HepG2 (cell line): ENCODE results near the gene ZNF396. TPM values are rescaled to one million over a fixed set of nuclear protein-coding genes. Genes with fewer than 3 reads are reported as not detected.
A peak's percentile ranks its signal among the peaks of the same experiment; 100 is the strongest.

Experiments
- ELF1 ChIP-seq: sonication (generic); formaldehyde crosslinking; IDR thresholded peaks from 2 replicates; pipeline ENCODE4 v1.4.0; 2020; ENCODE audit warnings: missing genetic modification reagents
- HOXA3 ChIP-seq: sonication (generic); formaldehyde crosslinking; IDR thresholded peaks from 2 replicates; pipeline ENCODE4 v1.5.0; 2020; ENCODE audit warnings: missing genetic modification reagents
- KLF12 ChIP-seq: sonication (generic); formaldehyde crosslinking; IDR thresholded peaks from 2 replicates; pipeline ENCODE4 v1.4.0; 2020; ENCODE audit warnings: missing genetic modification reagents, borderline replicate concordance
- MAFF ChIP-seq: IDR thresholded peaks from 2 replicates; pipeline ENCODE4 v1.6.1; 2011; ENCODE audit warnings: low read depth, low read length, improper control_type of control experiment
- MED13 ChIP-seq: sonication (generic); formaldehyde crosslinking; IDR thresholded peaks from 2 replicates; pipeline ENCODE4 v1.5.0; 2020; ENCODE audit warnings: missing genetic modification reagents
- NFIC ChIP-seq: IDR thresholded peaks from 2 replicates; pipeline ENCODE4 v1.6.1; 2012; ENCODE audit warnings: mild to moderate bottlenecking, low read length, inconsistent platforms
- POLR2AphosphoS2 ChIP-seq: IDR thresholded peaks from 2 replicates; pipeline ENCODE4 v1.6.1; 2011; ENCODE audit warnings: low read depth, low read length, improper control_type of control experiment
- SOX13 ChIP-seq, 3 experiments: fragments of 450-650 bp in 1 of 3; sonication (generic) in 1 of 3; formaldehyde crosslinking in 1 of 3; IDR thresholded peaks in 2 of 3; conservative IDR thresholded peaks in 1 of 3; 2 replicates each; pipeline versions ENCODE4 v1.5.0 to v1.6.1; 2016 to 2020; ENCODE audit warnings: antibody characterized with exemption in 1 of 3, mild to moderate bottlenecking in 1 of 3, missing compliant biosample characterization in 1 of 3, missing genetic modification reagents in 1 of 3, moderate library complexity in 1 of 3
- TEF ChIP-seq: sonication (generic); formaldehyde crosslinking; IDR thresholded peaks from 2 replicates; pipeline ENCODE4 v1.5.0; 2020; ENCODE audit warnings: missing genetic modification reagents
- TOE1 ChIP-seq: sonication (generic); formaldehyde crosslinking; IDR thresholded peaks from 2 replicates; pipeline ENCODE4 v1.4.0; 2020; ENCODE audit warnings: mild to moderate bottlenecking, missing genetic modification reagents
- ZGPAT ChIP-seq: IDR thresholded peaks from 2 replicates; pipeline ENCODE4 v1.6.1; 2016; ENCODE audit warnings: mild to moderate bottlenecking
- ZNF101 ChIP-seq: sonication (generic); formaldehyde crosslinking; IDR thresholded peaks from 2 replicates; pipeline ENCODE4 v1.4.0; 2020; ENCODE audit warnings: mild to moderate bottlenecking, low read depth, missing genetic modification reagents, borderline replicate concordance
- ZNF232 ChIP-seq: sonication (generic); formaldehyde crosslinking; IDR thresholded peaks from 2 replicates; pipeline ENCODE4 v1.4.0; 2020; ENCODE audit warnings: missing genetic modification reagents, borderline replicate concordance
- ZNF263 ChIP-seq: sonication (generic); formaldehyde crosslinking; IDR thresholded peaks from 2 replicates; pipeline ENCODE4 v1.4.0; 2020; ENCODE audit warnings: missing genetic modification reagents
- ZNF33A ChIP-seq: sonication (generic); formaldehyde crosslinking; IDR thresholded peaks from 2 replicates; pipeline ENCODE4 v1.5.1; 2020; ENCODE audit warnings: missing genetic modification reagents, mild to moderate bottlenecking, moderate library complexity, borderline replicate concordance
- ZNF383 ChIP-seq: sonication (generic); formaldehyde crosslinking; IDR thresholded peaks from 2 replicates; pipeline ENCODE4 v1.4.0; 2020; ENCODE audit warnings: missing genetic modification reagents, mild to moderate bottlenecking, borderline replicate concordance
- polyA plus RNA-seq, 8 experiments: library from polyadenylated mRNA; depleted of rRNA in 3 of 8; stranded (reverse) in 7 of 8; unstranded in 1 of 8; fragments of >200 nt; fragmentation: Illumina TruSeq in 4 of 8; extraction: Trizol in 4 of 8; gene quantifications; 2 replicates each; pipeline versions ENCODE4 v1.2.1 to v1.2.3, GENCODE V29; 2011 to 2016; ENCODE audit warnings: low read depth in 4 of 8, missing spikeins in 1 of 8, mixed read lengths in 1 of 8; ENCODE audit not compliant: insufficient read depth in 1 of 8
- total RNA-seq, 5 experiments: library from RNA; depleted of rRNA; stranded (reverse); fragments of >200 nt; fragmentation: Illumina TruSeq; extraction: Trizol; gene quantifications; 2 replicates each; pipeline ENCODE4 v1.2.3, GENCODE V29; 2016; ENCODE audit warnings: low read depth in 1 of 5
- TF ChIP-seq, protein P1 (sequence below): sonication (generic); formaldehyde crosslinking; IDR thresholded peaks from 2 replicates; pipeline ENCODE4 v1.5.1; 2020; ENCODE audit warnings: missing genetic modification reagents, mild to moderate bottlenecking, borderline replicate concordance
- TF ChIP-seq, protein P2 (sequence below): sonication (generic); formaldehyde crosslinking; IDR thresholded peaks from 2 replicates; pipeline ENCODE4 v1.4.0; 2020; ENCODE audit warnings: missing genetic modification reagents, borderline replicate concordance
- TF ChIP-seq, protein P3 (sequence below): sonication (generic); formaldehyde crosslinking; IDR thresholded peaks from 2 replicates; pipeline ENCODE4 v1.4.0; 2020; ENCODE audit warnings: missing genetic modification reagents
- TF ChIP-seq, protein P4 (sequence below): IDR thresholded peaks from 2 replicates; pipeline ENCODE4 v1.6.1; 2016; ENCODE audit warnings: missing biosample characterization, missing genetic modification reagents, low read depth

ZNF396 gene
- total and polyA plus RNA-seq, 2 of the 13 experiments (the other 11 are each of a cell fraction or from before 2014, with no cell fraction given) = 0.25 to 0.75 TPM

GRCh38 chr18:35376393-35376741 lies 770 bp downstream of the ZNF396 start (continued):
- TF ChIP-seq ZNF101 (CRISPR knock-in tag) = no peak
- no peak for TF ChIP-seq SOX13 (IDR thresholded peaks at IDR 0.05)
- no peak for TF ChIP-seq SOX13 (CRISPR knock-in tag; conservative IDR thresholded peaks at IDR 0.05 in 1 of 2, IDR thresholded peaks at IDR 0.05 in 1 of 2)
- TF ChIP-seq ELF1 (CRISPR knock-in tag) = peak; percentile 10; the same call in 1 of the 2 replicates
- no peak for TF ChIP-seq POLR2AphosphoS2
- no peak for TF ChIP-seq TEF (CRISPR knock-in tag)
- TF ChIP-seq ZNF232 = no peak
- no peak for TF ChIP-seq ZNF263 (CRISPR knock-in tag)
- no peak for TF ChIP-seq MED13 (CRISPR knock-in tag)
- TF ChIP-seq MAFF = no peak
- TF ChIP-seq ZNF383 (CRISPR knock-in tag) = no peak
- TF ChIP-seq, protein P1, sequence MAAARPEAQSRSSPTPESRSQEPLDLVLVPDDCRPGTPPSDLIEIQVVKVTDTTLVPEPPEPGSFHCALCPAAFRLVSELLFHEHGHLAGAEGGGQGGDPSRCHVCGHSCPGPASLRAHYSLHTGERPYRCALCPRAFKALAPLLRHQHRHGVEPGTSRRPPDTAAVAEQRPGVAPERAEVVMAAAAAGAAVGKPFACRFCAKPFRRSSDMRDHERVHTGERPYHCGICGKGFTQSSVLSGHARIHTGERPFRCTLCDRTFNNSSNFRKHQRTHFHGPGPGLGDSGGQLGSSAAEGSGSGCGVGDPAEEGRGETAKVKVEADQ = no peak
- TF ChIP-seq HOXA3 = peak; percentile 20; the same call in 1 of the 2 replicates
- TF ChIP-seq, protein P2, sequence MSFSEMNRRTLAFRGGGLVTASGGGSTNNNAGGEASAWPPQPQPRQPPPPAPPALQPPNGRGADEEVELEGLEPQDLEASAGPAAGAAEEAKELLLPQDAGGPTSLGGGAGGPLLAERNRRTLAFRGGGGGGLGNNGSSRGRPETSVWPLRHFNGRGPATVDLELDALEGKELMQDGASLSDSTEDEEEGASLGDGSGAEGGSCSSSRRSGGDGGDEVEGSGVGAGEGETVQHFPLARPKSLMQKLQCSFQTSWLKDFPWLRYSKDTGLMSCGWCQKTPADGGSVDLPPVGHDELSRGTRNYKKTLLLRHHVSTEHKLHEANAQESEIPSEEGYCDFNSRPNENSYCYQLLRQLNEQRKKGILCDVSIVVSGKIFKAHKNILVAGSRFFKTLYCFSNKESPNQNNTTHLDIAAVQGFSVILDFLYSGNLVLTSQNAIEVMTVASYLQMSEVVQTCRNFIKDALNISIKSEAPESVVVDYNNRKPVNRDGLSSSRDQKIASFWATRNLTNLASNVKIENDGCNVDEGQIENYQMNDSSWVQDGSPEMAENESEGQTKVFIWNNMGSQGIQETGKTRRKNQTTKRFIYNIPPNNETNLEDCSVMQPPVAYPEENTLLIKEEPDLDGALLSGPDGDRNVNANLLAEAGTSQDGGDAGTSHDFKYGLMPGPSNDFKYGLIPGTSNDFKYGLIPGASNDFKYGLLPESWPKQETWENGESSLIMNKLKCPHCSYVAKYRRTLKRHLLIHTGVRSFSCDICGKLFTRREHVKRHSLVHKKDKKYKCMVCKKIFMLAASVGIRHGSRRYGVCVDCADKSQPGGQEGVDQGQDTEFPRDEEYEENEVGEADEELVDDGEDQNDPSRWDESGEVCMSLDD (CRISPR knock-in tag) = no peak
- no peak for TF ChIP-seq ZGPAT
- TF ChIP-seq, protein P3, sequence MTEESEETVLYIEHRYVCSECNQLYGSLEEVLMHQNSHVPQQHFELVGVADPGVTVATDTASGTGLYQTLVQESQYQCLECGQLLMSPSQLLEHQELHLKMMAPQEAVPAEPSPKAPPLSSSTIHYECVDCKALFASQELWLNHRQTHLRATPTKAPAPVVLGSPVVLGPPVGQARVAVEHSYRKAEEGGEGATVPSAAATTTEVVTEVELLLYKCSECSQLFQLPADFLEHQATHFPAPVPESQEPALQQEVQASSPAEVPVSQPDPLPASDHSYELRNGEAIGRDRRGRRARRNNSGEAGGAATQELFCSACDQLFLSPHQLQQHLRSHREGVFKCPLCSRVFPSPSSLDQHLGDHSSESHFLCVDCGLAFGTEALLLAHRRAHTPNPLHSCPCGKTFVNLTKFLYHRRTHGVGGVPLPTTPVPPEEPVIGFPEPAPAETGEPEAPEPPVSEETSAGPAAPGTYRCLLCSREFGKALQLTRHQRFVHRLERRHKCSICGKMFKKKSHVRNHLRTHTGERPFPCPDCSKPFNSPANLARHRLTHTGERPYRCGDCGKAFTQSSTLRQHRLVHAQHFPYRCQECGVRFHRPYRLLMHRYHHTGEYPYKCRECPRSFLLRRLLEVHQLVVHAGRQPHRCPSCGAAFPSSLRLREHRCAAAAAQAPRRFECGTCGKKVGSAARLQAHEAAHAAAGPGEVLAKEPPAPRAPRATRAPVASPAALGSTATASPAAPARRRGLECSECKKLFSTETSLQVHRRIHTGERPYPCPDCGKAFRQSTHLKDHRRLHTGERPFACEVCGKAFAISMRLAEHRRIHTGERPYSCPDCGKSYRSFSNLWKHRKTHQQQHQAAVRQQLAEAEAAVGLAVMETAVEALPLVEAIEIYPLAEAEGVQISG (CRISPR knock-in tag) = no peak
- TF ChIP-seq TOE1 (CRISPR knock-in tag) = no peak
- 0 out of 2 replicates have a peak, but pooled peaks have one; percentile 8 for TF ChIP-seq KLF12 (CRISPR knock-in tag)
- no peak for TF ChIP-seq ZNF33A
- no peak for TF ChIP-seq NFIC
- TF ChIP-seq, protein P4, sequence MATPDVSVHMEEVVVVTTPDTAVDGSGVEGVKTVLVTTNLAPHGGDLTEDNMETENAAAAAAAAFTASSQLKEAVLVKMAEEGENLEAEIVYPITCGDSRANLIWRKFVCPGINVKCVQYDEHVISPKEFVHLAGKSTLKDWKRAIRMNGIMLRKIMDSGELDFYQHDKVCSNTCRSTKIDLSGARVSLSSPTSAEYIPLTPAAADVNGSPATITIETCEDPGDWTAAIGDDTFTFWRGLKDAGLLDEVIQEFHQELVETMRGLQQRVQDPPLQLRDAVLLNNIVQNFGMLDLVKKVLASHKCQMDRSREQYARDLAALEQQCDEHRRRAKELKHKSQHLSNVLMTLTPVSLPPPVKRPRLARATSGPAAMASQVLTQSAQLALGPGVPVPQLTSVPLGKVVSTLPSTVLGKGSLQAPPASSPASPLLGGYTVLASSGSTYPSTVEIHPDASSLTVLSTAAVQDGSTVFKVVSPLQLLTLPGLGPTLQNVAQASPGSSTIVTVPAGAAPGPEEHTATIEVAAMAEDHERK (CRISPR knock-in tag) = no peak
